HepG2 (cell line): ENCODE measurements around the gene PTPN2. TPM values are rescaled to one million over a fixed set of nuclear protein-coding genes. Genes with fewer than 3 reads are reported as not detected.

Source experiments
- ATAC-seq: fragments of 200-7000 bp; cut with Tn5 transposase; 3 replicates; pipeline ENCODE4 v1.9.1; 2020; ENCODE audit warnings: mild to moderate bottlenecking, moderate library complexity
- BruUV-seq: library from RNA; stranded (reverse); fragments of 400-500 nt; replicated peaks from 2 replicates; lab custom pipeline; 2021; lab: Mats Ljungman, UMichigan
- CTCF ChIA-PET: fragments of 300-600 bp; formaldehyde crosslinking; extraction: SDS; loops from one replicate; lab custom pipeline; 2021; ENCODE audit warnings: low total read pairs, inconsistent platforms, low intra/inter-chr PET ratio; lab: Yijun Ruan, JAX
- POLR2A ChIA-PET: fragments of 350-600 bp; sonication (Branson Sonifier 250); formaldehyde crosslinking; loops from one replicate; lab custom pipeline; 2020; ENCODE audit warnings: antibody characterized with exemption, inconsistent platforms; lab: Yijun Ruan, JAX
- DNase-seq: peaks from one replicate; pipeline ENCODE4 v3.0.0-alpha.2; 2015; ENCODE audit warnings: low spot score
- FAIRE-seq: peaks from 3 replicates; lab custom pipeline; 2011; peaks lifted over from hg19 to GRCh38; lab: Jason Lieb, UNC
- H2AFZ ChIP-seq: one replicate; pipeline ENCODE4 v1.6.1; 2011; ENCODE audit warnings: low read length, inconsistent platforms
- H3K27ac ChIP-seq: fragments of 300-600 bp; 3 replicates; pipeline ENCODE4 v1.8.0; 2011; ENCODE audit warnings: mixed run types, mild to moderate bottlenecking, mixed read lengths, low read length, inconsistent platforms; ENCODE audit not compliant: insufficient read depth; ENCODE audit errors: extremely low read length
- H3K27me3 ChIP-seq, 2 experiments: fragments of 200-600 bp in 1 of 2; 2 replicates in 1 of 2; 3 replicates in 1 of 2; pipeline versions ENCODE4 v1.6.0 to v1.8.0; 2011; ENCODE audit warnings: low read length in 2 of 2, mild to moderate bottlenecking in 2 of 2, moderate library complexity in 2 of 2, inconsistent platforms in 1 of 2; ENCODE audit not compliant: insufficient read depth in 2 of 2, control insufficient read depth in 1 of 2
- H3K36me3 ChIP-seq, 2 experiments: fragments of 200-600 bp in 1 of 2; replicated peaks in 1 of 2; 2 replicates in 1 of 2; 3 replicates in 1 of 2; pipeline versions ENCODE4 v1.5.1 to v1.8.0; 2011; ENCODE audit warnings: low read length in 2 of 2, inconsistent platforms in 1 of 2; ENCODE audit not compliant: insufficient read depth in 2 of 2, control insufficient read depth in 1 of 2
- H3K4me1 ChIP-seq: 2 replicates; pipeline ENCODE4 v1.5.1; 2012; ENCODE audit warnings: low read length, inconsistent platforms; ENCODE audit not compliant: insufficient read depth
- H3K4me2 ChIP-seq: 2 replicates; pipeline ENCODE4 v1.6.0; 2011; ENCODE audit warnings: low read depth, low read length, inconsistent platforms
- H3K4me3 ChIP-seq, 3 experiments: fragments of 200-600 bp in 1 of 3; sonication (generic), shearing (Covaris generic) in 1 of 3; replicated peaks in 1 of 3; 2 replicates each; pipeline ENCODE4 v1.5.1; 2011 to 2016; ENCODE audit warnings: low read length in 3 of 3, inconsistent platforms in 2 of 3, low read depth in 2 of 3, mild to moderate bottlenecking in 2 of 3, control low read depth in 1 of 3, mixed read lengths in 1 of 3; ENCODE audit not compliant: insufficient read depth in 1 of 3
- H3K79me2 ChIP-seq: one replicate; pipeline ENCODE4 v1.6.1; 2011; ENCODE audit warnings: low read length, inconsistent platforms; ENCODE audit not compliant: insufficient read depth
- H3K9ac ChIP-seq: 2 replicates; pipeline ENCODE4 v1.6.0; 2011; ENCODE audit warnings: mild to moderate bottlenecking, low read depth, low read length, inconsistent platforms; ENCODE audit not compliant: insufficient read depth
- H3K9me3 ChIP-seq: 2 replicates; pipeline ENCODE4 v1.5.1; 2012; ENCODE audit warnings: mild to moderate bottlenecking, low read length
- H4K20me1 ChIP-seq: 2 replicates; pipeline ENCODE4 v1.6.0; 2011; ENCODE audit warnings: inconsistent platforms, mild to moderate bottlenecking, low read length, moderate library complexity; ENCODE audit not compliant: insufficient read depth
- CREM ChIP-seq, 2 experiments: sonication (generic) in 1 of 2; formaldehyde crosslinking in 1 of 2; IDR thresholded peaks; 2 replicates each; pipeline versions ENCODE4 v1.4.0 to v1.6.1; 2016 to 2020; ENCODE audit warnings: antibody characterized with exemption in 1 of 2, mild to moderate bottlenecking in 1 of 2, missing genetic modification reagents in 1 of 2
- FOXO1 ChIP-seq: sonication (generic); formaldehyde crosslinking; IDR thresholded peaks from 2 replicates; pipeline ENCODE4 v1.4.0; 2020; ENCODE audit warnings: missing genetic modification reagents
- IRF1 ChIP-seq: sonication (generic); formaldehyde crosslinking; IDR thresholded peaks from 2 replicates; pipeline ENCODE4 v1.4.0; 2020; ENCODE audit warnings: low read depth, mild to moderate bottlenecking, missing genetic modification reagents
- ISL2 ChIP-seq: sonication (generic); formaldehyde crosslinking; IDR thresholded peaks from 2 replicates; pipeline ENCODE4 v1.5.0; 2020; ENCODE audit warnings: missing genetic modification reagents
- PHF5A ChIP-seq: IDR thresholded peaks from one replicate; pipeline ENCODE4 v1.6.1; 2018; ENCODE audit warnings: low read depth, missing genetic modification reagents; ENCODE audit not compliant: unreplicated experiment
- PRDM10 ChIP-seq: sonication (generic); formaldehyde crosslinking; IDR thresholded peaks from 2 replicates; pipeline ENCODE4 v1.4.0; 2020; ENCODE audit warnings: low read depth, missing genetic modification reagents
- WGBS: methylation state at CpG from one replicate; pipeline ENCODE4 v1.1.6; 2017; ENCODE audit warnings: low lambda C conversion rate; 5-methylcytosine and 5-hydroxymethylcytosine counted together
- in situ Hi-C: cut with HindIII; loops from 2 replicates; pipeline ENCODE4 v1.10.0; 2017; ENCODE audit warnings: low pct_unique_long_range_greater_than_20kb; ENCODE audit not compliant: extremely low pct_ligation_motif_present
- intact Hi-C: fragments of 100-400 bp; cut with micrococcal nuclease; formaldehyde crosslinking; loops from one replicate; pipeline ENCODE4 v1.10.0; 2022; ENCODE audit not compliant: unreplicated experiment
- polyA plus RNA-seq, 8 experiments: library from polyadenylated mRNA; depleted of rRNA in 3 of 8; stranded (reverse) in 7 of 8; unstranded in 1 of 8; fragments of >200 nt; fragmentation: Illumina TruSeq in 4 of 8; extraction: Trizol in 4 of 8; gene quantifications; 2 replicates each; pipeline versions ENCODE4 v1.2.1 to v1.2.3, GENCODE V29; 2011 to 2016; ENCODE audit warnings: low read depth in 4 of 8, missing spikeins in 1 of 8, mixed read lengths in 1 of 8; ENCODE audit not compliant: insufficient read depth in 1 of 8
- total RNA-seq, 5 experiments: library from RNA; depleted of rRNA; stranded (reverse); fragments of >200 nt; fragmentation: Illumina TruSeq; extraction: Trizol; gene quantifications; 2 replicates each; pipeline ENCODE4 v1.2.3, GENCODE V29; 2016; ENCODE audit warnings: low read depth in 1 of 5
- TF ChIP-seq, protein P1 (sequence below): sonication (generic); formaldehyde crosslinking; conservative IDR thresholded peaks from 2 replicates; pipeline ENCODE4 v1.8.0; 2022; ENCODE audit warnings: mild to moderate bottlenecking, moderate library complexity, missing genetic modification reagents

Gene PTPN2
- total and polyA plus RNA-seq, 2 of the 13 experiments (the other 11 are each of a cell fraction or from before 2014, with no cell fraction given), result 24.9 to 41.5 TPM

DNA sequence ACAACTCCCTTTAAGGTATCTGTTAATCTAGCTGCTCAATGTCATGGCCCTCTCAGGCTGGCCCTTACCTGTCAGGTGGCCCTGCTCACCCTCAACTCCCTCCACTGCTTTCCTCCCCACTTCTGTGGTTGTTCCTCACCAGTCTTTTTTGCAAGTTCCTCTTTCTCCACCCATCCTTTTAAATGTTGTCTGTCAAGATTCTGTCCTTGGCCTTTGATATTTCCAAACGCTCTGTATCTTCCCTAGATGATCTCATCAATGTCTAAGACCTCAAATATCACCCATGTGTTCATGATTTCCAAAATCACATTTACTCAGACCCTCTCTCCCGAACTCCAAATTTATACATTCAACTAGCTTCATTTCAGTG is 3.5 kb downstream of the PTPN2 start:
- Histone ChIP-seq H3K4me1 (peaks cover 76% of the 10 kb centered on the region), H2AFZ (no peak overlapping the region), H3K27ac (no peak overlapping the region), H3K36me3 (no peaks in the 10 kb centered on the region; a peak in 1 of 5 replicates), H3K4me2 (0 out of 2 replicates have a peak overlapping the region, but pooled peaks have one; percentile 2), H3K4me3 (no peak overlapping the region), H3K9me3 (no peaks in the 10 kb centered on the region), H4K20me1 (no peaks in the 10 kb centered on the region), H3K79me2 (peaks cover 75% of the 10 kb centered on the region), H3K27me3 (no peaks in the 10 kb centered on the region; a peak in 1 of 5 replicates), H3K9ac (no peak overlapping the region)
- intact Hi-C loops, result no loop called here
- CTCF ChIA-PET, result no interaction called here
- in situ Hi-C loops, result no loop called here
- no peak for DNase-seq
- FAIRE-seq, result no peak
- no TSS peak for BruUV-seq
- WGBS, result 55% methylated on average over 2 of the region's 2 CpGs
- no peak for ATAC-seq
- POLR2A ChIA-PET, result no interaction called here
- TF ChIP-seq PRDM10 (CRISPR knock-in tag), result no peak
- no peak for TF ChIP-seq FOXO1 (CRISPR knock-in tag)
- no peak for TF ChIP-seq IRF1 (CRISPR knock-in tag)
- no peak for TF ChIP-seq CREM (IDR thresholded peaks at IDR 0.05)
- TF ChIP-seq CREM (CRISPR knock-in tag; IDR thresholded peaks at IDR 0.05), result no peak
- TF ChIP-seq, protein P1, sequence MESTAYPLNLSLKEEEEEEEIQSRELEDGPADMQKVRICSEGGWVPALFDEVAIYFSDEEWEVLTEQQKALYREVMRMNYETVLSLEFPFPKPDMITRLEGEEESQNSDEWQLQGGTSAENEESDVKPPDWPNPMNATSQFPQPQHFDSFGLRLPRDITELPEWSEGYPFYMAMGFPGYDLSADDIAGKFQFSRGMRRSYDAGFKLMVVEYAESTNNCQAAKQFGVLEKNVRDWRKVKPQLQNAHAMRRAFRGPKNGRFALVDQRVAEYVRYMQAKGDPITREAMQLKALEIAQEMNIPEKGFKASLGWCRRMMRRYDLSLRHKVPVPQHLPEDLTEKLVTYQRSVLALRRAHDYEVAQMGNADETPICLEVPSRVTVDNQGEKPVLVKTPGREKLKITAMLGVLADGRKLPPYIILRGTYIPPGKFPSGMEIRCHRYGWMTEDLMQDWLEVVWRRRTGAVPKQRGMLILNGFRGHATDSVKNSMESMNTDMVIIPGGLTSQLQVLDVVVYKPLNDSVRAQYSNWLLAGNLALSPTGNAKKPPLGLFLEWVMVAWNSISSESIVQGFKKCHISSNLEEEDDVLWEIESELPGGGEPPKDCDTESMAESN (CRISPR knock-in tag), result no peak
- TF ChIP-seq PHF5A (CRISPR knock-in tag), result no peak
- no peak for TF ChIP-seq ISL2
- TF ChIP-seq, all 625 proteins: peak for 0
